H9 (cell line): ENCODE results near the gene SCFD2. TPM values are rescaled to one million over a fixed set of nuclear protein-coding genes. Genes with fewer than 3 reads are reported as not detected.

ENCODE experiments used
- DNase-seq: peaks from one replicate; pipeline ENCODE4 v3.0.0-alpha.2; 2017
- H2AFZ ChIP-seq: one replicate; pipeline ENCODE4 v1.6.1; 2013; ENCODE audit warnings: mild to moderate bottlenecking, low read length, control low read depth, moderate library complexity
- H2AK5ac ChIP-seq: 2 replicates; pipeline ENCODE4 v1.6.1; 2013; ENCODE audit warnings: low read length, control low read depth, mixed read lengths; ENCODE audit not compliant: insufficient read length
- H2BK120ac ChIP-seq: one replicate; pipeline ENCODE4 v1.6.1; 2013; ENCODE audit warnings: low read depth, mild to moderate bottlenecking, low read length, control low read depth, inconsistent platforms; ENCODE audit not compliant: poor library complexity, severe bottlenecking
- H2BK12ac ChIP-seq: 2 replicates; pipeline ENCODE4 v1.6.1; 2013; ENCODE audit warnings: low read length, control low read depth, mixed read lengths, low read depth; ENCODE audit not compliant: insufficient read length
- H2BK15ac ChIP-seq: 2 replicates; pipeline ENCODE4 v1.6.1; 2013; ENCODE audit warnings: low read depth, low read length, control low read depth
- H2BK20ac ChIP-seq: one replicate; pipeline ENCODE4 v1.6.1; 2013; ENCODE audit warnings: low read depth, mild to moderate bottlenecking, low read length, control low read depth, inconsistent platforms; ENCODE audit not compliant: poor library complexity, severe bottlenecking
- H2BK5ac ChIP-seq: 2 replicates; pipeline ENCODE4 v1.6.1; 2013; ENCODE audit warnings: low read length, control low read depth, mixed read lengths; ENCODE audit not compliant: insufficient read length
- H3K14ac ChIP-seq: 2 replicates; pipeline ENCODE4 v1.6.1; 2013; ENCODE audit warnings: low read length, control low read depth; ENCODE audit not compliant: insufficient read depth
- H3K18ac ChIP-seq: 2 replicates; pipeline ENCODE4 v1.6.1; 2013; ENCODE audit warnings: low read depth, mild to moderate bottlenecking, mixed read lengths, low read length, control low read depth; ENCODE audit not compliant: insufficient read length
- H3K23ac ChIP-seq: 2 replicates; pipeline ENCODE4 v1.6.1; 2013; ENCODE audit warnings: low read length, control low read depth, mixed read lengths, low read depth; ENCODE audit not compliant: insufficient read length
- H3K23me2 ChIP-seq: 2 replicates; pipeline ENCODE4 v1.6.1; 2013; ENCODE audit warnings: low read depth, mild to moderate bottlenecking, mixed read lengths, low read length, control low read depth; ENCODE audit not compliant: insufficient read length, poor library complexity, severe bottlenecking
- H3K27ac ChIP-seq: 2 replicates; pipeline ENCODE4 v1.5.1; 2013; ENCODE audit warnings: low read length, control low read depth, mixed read lengths, low read depth; ENCODE audit not compliant: insufficient read length
- H3K27me3 ChIP-seq: 2 replicates; pipeline ENCODE4 v1.6.1; 2013; ENCODE audit warnings: low read length, control low read depth, inconsistent platforms; ENCODE audit not compliant: insufficient read depth
- H3K4ac ChIP-seq: 2 replicates; pipeline ENCODE4 v1.6.1; 2013; ENCODE audit warnings: low read depth, mild to moderate bottlenecking, control low read depth, inconsistent platforms, low read length, moderate library complexity
- H3K4me1 ChIP-seq: 2 replicates; pipeline ENCODE4 v1.6.1; 2013; ENCODE audit warnings: low read length, control low read depth, inconsistent platforms; ENCODE audit not compliant: insufficient read depth
- H3K4me2 ChIP-seq: 2 replicates; pipeline ENCODE4 v1.6.1; 2013; ENCODE audit warnings: low read length, control low read depth, mixed read lengths; ENCODE audit not compliant: insufficient read length, insufficient read depth
- H3K56ac ChIP-seq: 2 replicates; pipeline ENCODE4 v1.6.1; 2013; ENCODE audit warnings: low read depth, mild to moderate bottlenecking, mixed read lengths, low read length, control low read depth; ENCODE audit not compliant: insufficient read length
- H3K79me1 ChIP-seq: 2 replicates; pipeline ENCODE4 v1.6.1; 2013; ENCODE audit warnings: low read depth, mild to moderate bottlenecking, moderate library complexity, low read length, control low read depth, inconsistent platforms; ENCODE audit not compliant: insufficient read depth, poor library complexity, severe bottlenecking
- H3K79me2 ChIP-seq: 2 replicates; pipeline ENCODE4 v1.6.1; 2013; ENCODE audit warnings: low read length, control low read depth, inconsistent platforms; ENCODE audit not compliant: insufficient read depth
- H3K9ac ChIP-seq: 2 replicates; pipeline ENCODE4 v1.6.1; 2013; ENCODE audit warnings: low read length, control low read depth, mixed read lengths; ENCODE audit not compliant: insufficient read length; ENCODE audit errors: extremely low read depth
- H3K9me3 ChIP-seq: one replicate; pipeline ENCODE4 v1.6.1; 2013; ENCODE audit warnings: low read depth, low read length, inconsistent platforms; ENCODE audit not compliant: control insufficient read depth
- H3T11ph ChIP-seq: one replicate; pipeline ENCODE4 v1.6.1; 2013; ENCODE audit warnings: mild to moderate bottlenecking, low read length, control low read depth, inconsistent platforms
- H4K20me1 ChIP-seq: one replicate; pipeline ENCODE4 v1.6.1; 2013; ENCODE audit not compliant: control insufficient read depth, insufficient read length, insufficient read depth
- H4K5ac ChIP-seq: 2 replicates; pipeline ENCODE4 v1.6.1; 2013; ENCODE audit warnings: low read depth, mild to moderate bottlenecking, mixed read lengths, low read length, control low read depth; ENCODE audit not compliant: insufficient read length
- H4K8ac ChIP-seq: replicated peaks from 2 replicates; pipeline ENCODE4 v1.6.1; 2013; ENCODE audit warnings: low read length, control low read depth, mixed read lengths, low read depth; ENCODE audit not compliant: insufficient read length
- H4K91ac ChIP-seq: 2 replicates; pipeline ENCODE4 v1.6.1; 2013; ENCODE audit warnings: low read depth, mild to moderate bottlenecking, moderate library complexity, mixed read lengths, low read length, control low read depth; ENCODE audit not compliant: insufficient read length
- H3K27ac Mint-ChIP-seq, 3 experiments: 2 replicates in 2 of 3; 3 replicates in 1 of 3; pipeline ENCODE4 v1.8.0; 2020 to 2021; ENCODE audit warnings: mixed read lengths in 3 of 3, mild to moderate bottlenecking in 1 of 3, moderate library complexity in 1 of 3
- H3K27me3 Mint-ChIP-seq: 2 replicates; pipeline ENCODE4 v1.8.0; 2021; ENCODE audit warnings: low read depth, mild to moderate bottlenecking, moderate library complexity, mixed read lengths
- H3K36me3 Mint-ChIP-seq, 3 experiments: 2 replicates in 2 of 3; 3 replicates in 1 of 3; pipeline ENCODE4 v1.8.0; 2020 to 2021; ENCODE audit warnings: low read depth in 3 of 3, mixed read lengths in 3 of 3; ENCODE audit not compliant: insufficient read depth in 1 of 3
- H3K4me1 Mint-ChIP-seq, 2 experiments: 2 replicates each; pipeline ENCODE4 v1.8.0; 2020; ENCODE audit warnings: mixed read lengths in 2 of 2
- H3K4me3 Mint-ChIP-seq, 2 experiments: 2 replicates in 1 of 2; 3 replicates in 1 of 2; pipeline ENCODE4 v1.8.0; 2020 to 2021; ENCODE audit warnings: mild to moderate bottlenecking in 2 of 2, mixed read lengths in 2 of 2, moderate library complexity in 1 of 2
- H3K9me3 Mint-ChIP-seq, 2 experiments: 2 replicates in 1 of 2; 3 replicates in 1 of 2; pipeline ENCODE4 v1.8.0; 2020; ENCODE audit warnings: mild to moderate bottlenecking in 2 of 2, mixed read lengths in 2 of 2, moderate library complexity in 1 of 2
- WGBS: extraction: QIAGEN DNeasy Blood & Tissue Kit; methylation state at CpG from one replicate; pipeline ENCODE4 v1.1.7; 2013; ENCODE audit warnings: missing lambda C conversion rate, low lambda C conversion rate, mixed read lengths; ENCODE audit not compliant: insufficient read length; ENCODE audit errors: extremely low coverage; 5-methylcytosine and 5-hydroxymethylcytosine counted together
- total RNA-seq: library from RNA; stranded (reverse); gene quantifications from 2 replicates; pipeline ENCODE4 v1.2.1, GENCODE V29; 2021
- TF ChIP-seq, protein P1 (sequence below): fragments of 200-600 bp; sonication (generic); conservative IDR thresholded peaks from 3 replicates; pipeline ENCODE4 v1.8.0; 2021; ENCODE audit warnings: antibody characterized with exemption, mild to moderate bottlenecking

Gene SCFD2
- total RNA-seq, 1 experiment from 2014 or later: 10.1 TPM

GRCh38 chr4:53021754-53022512, 343.9 kb downstream of the SCFD2 start:
- Histone ChIP-seq H3T11ph (no peak overlapping the region), H3K4me2 (no peak overlapping the region), H3K27ac (no peak overlapping the region), H3K23me2 (no peaks in the 10 kb centered on the region), H4K91ac (no peak overlapping the region), H3K18ac (no peak overlapping the region), H4K20me1 (no peaks in the 10 kb centered on the region), H3K14ac (no peak overlapping the region), H2BK20ac (peak overlapping the region; percentile 45), H3K9me3 (no peaks in the 10 kb centered on the region), H3K4ac (no peak overlapping the region), H2AK5ac (no peak overlapping the region), H4K5ac (no peak overlapping the region), H3K4me1 (no peaks in the 10 kb centered on the region), H3K9ac (no peak overlapping the region), H3K79me1 (no peaks in the 10 kb centered on the region), H3K23ac (no peak overlapping the region), H3K56ac (no peak overlapping the region), H3K27me3 (no peaks in the 10 kb centered on the region), H2BK5ac (no peak overlapping the region), H2BK120ac (no peak overlapping the region), H2BK15ac (no peak overlapping the region), H2BK12ac (no peak overlapping the region), H3K79me2 (no peaks in the 10 kb centered on the region), H2AFZ (no peak overlapping the region), H4K8ac (no peak overlapping the region)
- H3K27ac Mint-ChIP-seq: no peak overlapping the region
- no peaks in the 10 kb centered on the region; a peak in 1 of 7 replicates for H3K36me3 Mint-ChIP-seq
- TF ChIP-seq, protein P1, sequence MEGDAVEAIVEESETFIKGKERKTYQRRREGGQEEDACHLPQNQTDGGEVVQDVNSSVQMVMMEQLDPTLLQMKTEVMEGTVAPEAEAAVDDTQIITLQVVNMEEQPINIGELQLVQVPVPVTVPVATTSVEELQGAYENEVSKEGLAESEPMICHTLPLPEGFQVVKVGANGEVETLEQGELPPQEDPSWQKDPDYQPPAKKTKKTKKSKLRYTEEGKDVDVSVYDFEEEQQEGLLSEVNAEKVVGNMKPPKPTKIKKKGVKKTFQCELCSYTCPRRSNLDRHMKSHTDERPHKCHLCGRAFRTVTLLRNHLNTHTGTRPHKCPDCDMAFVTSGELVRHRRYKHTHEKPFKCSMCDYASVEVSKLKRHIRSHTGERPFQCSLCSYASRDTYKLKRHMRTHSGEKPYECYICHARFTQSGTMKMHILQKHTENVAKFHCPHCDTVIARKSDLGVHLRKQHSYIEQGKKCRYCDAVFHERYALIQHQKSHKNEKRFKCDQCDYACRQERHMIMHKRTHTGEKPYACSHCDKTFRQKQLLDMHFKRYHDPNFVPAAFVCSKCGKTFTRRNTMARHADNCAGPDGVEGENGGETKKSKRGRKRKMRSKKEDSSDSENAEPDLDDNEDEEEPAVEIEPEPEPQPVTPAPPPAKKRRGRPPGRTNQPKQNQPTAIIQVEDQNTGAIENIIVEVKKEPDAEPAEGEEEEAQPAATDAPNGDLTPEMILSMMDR: no peak
- H3K9me3 Mint-ChIP-seq: no peaks in the 10 kb centered on the region
- H3K27me3 Mint-ChIP-seq: no peaks in the 10 kb centered on the region
- H3K4me3 Mint-ChIP-seq: no peak overlapping the region
- WGBS: no CpG with 5 or more reads among the region's 2 CpGs
- H3K4me1 Mint-ChIP-seq: peaks cover 11 to 12% of the 10 kb centered on the region in 2 experiments
- no peak for DNase-seq
